Osteocyte (in vitro differentiated cells): ENCODE measurements around the gene OSER1. TPM values are rescaled to one million over a fixed set of nuclear protein-coding genes. Genes with fewer than 3 reads are reported as not detected.

Experiments used
- DNase-seq: peaks from one replicate; pipeline ENCODE4 v3.0.0; 2021; ENCODE audit warnings: mixed read lengths; ENCODE audit not compliant: unreplicated experiment; ENCODE audit errors: extremely low spot score
- H3K27ac Mint-ChIP-seq: one replicate; pipeline ENCODE4 v1.8.0; 2021; ENCODE audit warnings: mild to moderate bottlenecking, mixed read lengths; ENCODE audit not compliant: unreplicated experiment
- H3K27me3 Mint-ChIP-seq: one replicate; pipeline ENCODE4 v1.8.0; 2021; ENCODE audit warnings: mixed read lengths; ENCODE audit not compliant: unreplicated experiment
- H3K36me3 Mint-ChIP-seq: one replicate; pipeline ENCODE4 v1.8.0; 2021; ENCODE audit warnings: mixed read lengths; ENCODE audit not compliant: unreplicated experiment
- H3K4me1 Mint-ChIP-seq: one replicate; pipeline ENCODE4 v1.8.0; 2021; ENCODE audit warnings: mixed read lengths; ENCODE audit not compliant: unreplicated experiment
- H3K4me3 Mint-ChIP-seq: one replicate; pipeline ENCODE4 v1.8.0; 2021; ENCODE audit warnings: mild to moderate bottlenecking, moderate library complexity, mixed read lengths; ENCODE audit not compliant: unreplicated experiment
- H3K9me3 Mint-ChIP-seq: one replicate; pipeline ENCODE4 v1.8.0; 2021; ENCODE audit warnings: mixed read lengths; ENCODE audit not compliant: unreplicated experiment
- total RNA-seq: library from RNA; stranded (reverse); gene quantifications from 2 replicates; pipeline ENCODE4 v1.2.1, GENCODE V29; 2021
- TF ChIP-seq, protein P1 (sequence below): fragments of 200-600 bp; sonication (generic); IDR thresholded peaks from 2 replicates; pipeline ENCODE4 v1.5.0; 2021; ENCODE audit warnings: antibody characterized with exemption, mild to moderate bottlenecking, moderate library complexity

OSER1 gene
- total RNA-seq, 1 donor from 2014 or later: 41.2 TPM

- H3K27me3 Mint-ChIP-seq: no peaks in the 10 kb centered on the region
- H3K4me1 Mint-ChIP-seq: peaks cover 81% of the 10 kb centered on the region
- no peak overlapping the region for H3K27ac Mint-ChIP-seq
- DNase-seq: no peak
- H3K9me3 Mint-ChIP-seq: no peaks in the 10 kb centered on the region
- peak overlapping the region; percentile 78 for H3K4me3 Mint-ChIP-seq
- H3K36me3 Mint-ChIP-seq: no peaks in the 10 kb centered on the region
- TF ChIP-seq, protein P1, sequence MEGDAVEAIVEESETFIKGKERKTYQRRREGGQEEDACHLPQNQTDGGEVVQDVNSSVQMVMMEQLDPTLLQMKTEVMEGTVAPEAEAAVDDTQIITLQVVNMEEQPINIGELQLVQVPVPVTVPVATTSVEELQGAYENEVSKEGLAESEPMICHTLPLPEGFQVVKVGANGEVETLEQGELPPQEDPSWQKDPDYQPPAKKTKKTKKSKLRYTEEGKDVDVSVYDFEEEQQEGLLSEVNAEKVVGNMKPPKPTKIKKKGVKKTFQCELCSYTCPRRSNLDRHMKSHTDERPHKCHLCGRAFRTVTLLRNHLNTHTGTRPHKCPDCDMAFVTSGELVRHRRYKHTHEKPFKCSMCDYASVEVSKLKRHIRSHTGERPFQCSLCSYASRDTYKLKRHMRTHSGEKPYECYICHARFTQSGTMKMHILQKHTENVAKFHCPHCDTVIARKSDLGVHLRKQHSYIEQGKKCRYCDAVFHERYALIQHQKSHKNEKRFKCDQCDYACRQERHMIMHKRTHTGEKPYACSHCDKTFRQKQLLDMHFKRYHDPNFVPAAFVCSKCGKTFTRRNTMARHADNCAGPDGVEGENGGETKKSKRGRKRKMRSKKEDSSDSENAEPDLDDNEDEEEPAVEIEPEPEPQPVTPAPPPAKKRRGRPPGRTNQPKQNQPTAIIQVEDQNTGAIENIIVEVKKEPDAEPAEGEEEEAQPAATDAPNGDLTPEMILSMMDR: no peak
These were observed 25.0 kb downstream of the OSER1 start for GRCh38 chr20:44185574-44185973.

GRCh38 chr20:44183282-44183681, 27.3 kb downstream of the OSER1 start:
- no peak for DNase-seq
- Mint-ChIP-seq H3K9me3 (no peaks in the 10 kb centered on the region), H3K4me1 (peaks cover 85% of the 10 kb centered on the region), H3K27ac (peak overlapping the region; percentile 60), H3K36me3 (no peaks in the 10 kb centered on the region), H3K4me3 (peak overlapping the region; percentile 24), H3K27me3 (no peaks in the 10 kb centered on the region)
- TF ChIP-seq, protein P1: no peak

DNA sequence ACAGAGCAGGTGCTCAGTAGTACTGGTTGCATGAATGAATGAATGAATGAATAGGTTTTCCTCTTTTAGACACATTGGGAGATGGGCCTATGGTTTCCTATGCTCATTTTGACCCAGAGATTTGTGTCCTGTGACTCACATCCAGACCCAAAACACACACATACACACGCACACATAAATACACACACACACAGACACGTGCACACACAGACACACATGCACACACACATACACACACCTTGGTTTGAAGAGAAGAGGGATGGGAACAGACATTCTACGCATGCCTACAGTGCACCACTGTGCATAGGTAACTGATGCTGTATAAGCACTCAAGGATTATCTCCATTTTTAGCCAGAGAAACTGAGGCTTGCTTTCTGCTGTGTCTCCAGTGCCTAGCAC, 27.7 kb downstream of the OSER1 start:
- H3K27ac Mint-ChIP-seq: peak overlapping the region; percentile 96
- TF ChIP-seq, protein P1: no peak
- H3K9me3 Mint-ChIP-seq: no peaks in the 10 kb centered on the region
- H3K4me1 Mint-ChIP-seq: peaks cover 85% of the 10 kb centered on the region
- H3K36me3 Mint-ChIP-seq: no peaks in the 10 kb centered on the region
- DNase-seq: no peak
- H3K4me3 Mint-ChIP-seq: peak overlapping the region; percentile 22
- H3K27me3 Mint-ChIP-seq: no peaks in the 10 kb centered on the region

DNA sequence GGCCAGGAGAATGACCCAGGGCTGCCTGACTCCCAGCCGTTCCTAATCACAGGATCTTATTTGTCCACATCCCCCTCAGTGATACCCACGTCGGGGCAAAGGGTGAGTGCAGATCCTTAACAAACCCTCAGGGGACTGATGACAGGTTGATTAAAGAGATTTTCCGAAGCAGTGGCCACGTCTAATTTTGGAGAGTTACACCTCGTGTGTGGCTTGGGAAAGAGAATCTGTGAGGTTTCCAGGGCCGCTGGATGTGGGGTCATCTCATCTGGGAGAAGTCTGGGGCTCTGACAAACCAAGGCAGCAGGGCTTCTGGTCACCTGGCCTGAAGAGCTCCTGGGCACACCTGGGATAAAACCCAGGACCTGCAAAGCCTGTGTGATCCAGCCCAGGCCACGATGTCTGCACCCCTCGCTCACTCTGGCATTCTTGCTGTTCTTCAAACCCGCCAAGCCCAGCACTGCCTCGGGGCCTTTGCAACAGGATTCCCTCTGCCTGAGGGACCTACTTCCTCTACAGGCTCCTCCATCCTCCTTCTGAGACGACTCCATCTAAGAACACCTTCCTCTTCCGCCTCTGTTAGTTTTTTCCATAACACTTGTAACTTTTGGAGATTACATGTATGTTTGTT, 28.3 kb downstream of the OSER1 start:
- DNase-seq: no peak
- Mint-ChIP-seq H3K27ac (peak overlapping the region; percentile 96), H3K9me3 (no peaks in the 10 kb centered on the region), H3K27me3 (no peaks in the 10 kb centered on the region), H3K4me1 (peaks cover 85% of the 10 kb centered on the region), H3K4me3 (peak overlapping the region; percentile 22), H3K36me3 (no peaks in the 10 kb centered on the region)
- TF ChIP-seq, protein P1: no peak

- no peaks in the 10 kb centered on the region for H3K9me3 Mint-ChIP-seq
- H3K36me3 Mint-ChIP-seq: no peaks in the 10 kb centered on the region
- H3K4me3 Mint-ChIP-seq: no peak overlapping the region
- no peaks in the 10 kb centered on the region for H3K27me3 Mint-ChIP-seq
- peaks cover 86% of the 10 kb centered on the region for H3K4me1 Mint-ChIP-seq
- peak overlapping the region; percentile 96 for H3K27ac Mint-ChIP-seq
- TF ChIP-seq, protein P1: no peak
- DNase-seq: no peak
These were observed 29.0 kb downstream of the OSER1 start for GRCh38 chr20:44181611-44182010.
